GM23248 (cell line): ENCODE measurements around the gene NOTCH2. TPM values are rescaled to one million over a fixed set of nuclear protein-coding genes. Genes with fewer than 3 reads are reported as not detected.
"Not testable (repeated sequence)": the region's sequence is repeated elsewhere in the genome, so short reads cannot be mapped to it uniquely, and the experiment has no call there.

Experiments used
- DNase-seq: peaks from one replicate; pipeline ENCODE4 v3.0.0-alpha.2; 2015
- H2AFZ ChIP-seq: fragments of 200-600 bp; sonication (generic); 2 replicates; pipeline ENCODE4 v1.6.1; 2016; ENCODE audit warnings: antibody characterized with exemption
- H3F3A ChIP-seq: fragments of 200-600 bp; sonication (generic); 2 replicates; pipeline ENCODE4 v1.6.1; 2016; ENCODE audit warnings: mild to moderate bottlenecking, antibody characterized with exemption, mixed run types; ENCODE audit not compliant: insufficient read depth
- H3K27ac ChIP-seq: fragments of 200-600 bp; sonication (generic); 2 replicates; pipeline ENCODE4 v1.5.1; 2016; ENCODE audit warnings: mild to moderate bottlenecking
- H3K27me3 ChIP-seq: fragments of 200-600 bp; sonication (generic); replicated peaks from 2 replicates; pipeline ENCODE4 v1.6.1; 2016; ENCODE audit warnings: mild to moderate bottlenecking; ENCODE audit not compliant: insufficient read depth
- H3K36me3 ChIP-seq: fragments of 200-600 bp; sonication (generic); 2 replicates; pipeline ENCODE4 v1.6.1; 2016; ENCODE audit warnings: low read depth, mild to moderate bottlenecking
- H3K4me1 ChIP-seq: fragments of 200-600 bp; sonication (generic); 2 replicates; pipeline ENCODE4 v1.6.1; 2016; ENCODE audit warnings: mild to moderate bottlenecking; ENCODE audit not compliant: insufficient read depth
- H3K4me2 ChIP-seq: fragments of 200-600 bp; sonication (generic); one replicate; pipeline ENCODE4 v1.6.1; 2016; ENCODE audit warnings: mild to moderate bottlenecking; ENCODE audit not compliant: unreplicated experiment
- H3K4me3 ChIP-seq: fragments of 200-600 bp; sonication (generic); 2 replicates; pipeline ENCODE4 v1.5.1; 2016; ENCODE audit warnings: mild to moderate bottlenecking
- H3K79me2 ChIP-seq: fragments of 200-600 bp; sonication (generic); 2 replicates; pipeline ENCODE4 v1.6.1; 2016; ENCODE audit warnings: mild to moderate bottlenecking; ENCODE audit not compliant: insufficient read depth
- H3K9ac ChIP-seq: fragments of 200-600 bp; sonication (generic); 2 replicates; pipeline ENCODE4 v1.6.1; 2016; ENCODE audit warnings: mild to moderate bottlenecking
- H3K9me2 ChIP-seq: fragments of 200-600 bp; sonication (generic); 2 replicates; pipeline ENCODE4 v1.6.1; 2016; ENCODE audit warnings: mixed run types, mild to moderate bottlenecking, moderate library complexity; ENCODE audit not compliant: insufficient read depth
- H3K9me3 ChIP-seq: fragments of 200-600 bp; sonication (generic); one replicate; pipeline ENCODE4 v1.6.1; 2017; ENCODE audit warnings: low read depth
- H4K20me1 ChIP-seq: fragments of 200-600 bp; sonication (generic); 2 replicates; pipeline ENCODE4 v1.6.0; 2016; ENCODE audit not compliant: insufficient read depth
- EZH2 ChIP-seq: fragments of 200-600 bp; sonication (generic); IDR thresholded peaks from 2 replicates; pipeline ENCODE4 v1.6.1; 2018; ENCODE audit warnings: antibody characterized with exemption, mild to moderate bottlenecking; ENCODE audit not compliant: insufficient read depth, poor library complexity, severe bottlenecking
- EZH2phosphoT487 ChIP-seq: fragments of 200-600 bp; sonication (generic); IDR thresholded peaks from 2 replicates; pipeline ENCODE4 v1.6.1; 2018; ENCODE audit warnings: antibody characterized with exemption, moderate library complexity, mild to moderate bottlenecking, low read depth; ENCODE audit not compliant: insufficient read depth
- WGBS, 2 experiments: methylation state at CpG; one replicate each; pipeline ENCODE4 v1.1.6; 2015 to 2017; ENCODE audit warnings: low lambda C conversion rate in 2 of 2, low coverage in 1 of 2; ENCODE audit errors: missing lambda C conversion rate in 2 of 2; 5-methylcytosine and 5-hydroxymethylcytosine counted together
- in situ Hi-C: fragments of 300-500 bp; cut with MboI; formaldehyde crosslinking; loops from 2 replicates; pipeline ENCODE4 v1.15.0; 2020
- polyA plus RNA-seq: library from polyadenylated mRNA; unstranded; fragments of >200 nt; fragmentation: Nextera tagmentation; extraction: Ambion mirVana; gene quantifications from 2 replicates; pipeline ENCODE4 v1.2.1, GENCODE V29; 2016
- total RNA-seq: library from RNA; depleted of rRNA; stranded (reverse); fragments of >200 nt; shearing (Covaris generic); gene quantifications from 2 replicates; pipeline ENCODE4 v1.2.3, GENCODE V29; 2014

NOTCH2 gene
- total and polyA plus RNA-seq, 2 experiments from 2014 or later: 45.2 to 136 TPM

DNA sequence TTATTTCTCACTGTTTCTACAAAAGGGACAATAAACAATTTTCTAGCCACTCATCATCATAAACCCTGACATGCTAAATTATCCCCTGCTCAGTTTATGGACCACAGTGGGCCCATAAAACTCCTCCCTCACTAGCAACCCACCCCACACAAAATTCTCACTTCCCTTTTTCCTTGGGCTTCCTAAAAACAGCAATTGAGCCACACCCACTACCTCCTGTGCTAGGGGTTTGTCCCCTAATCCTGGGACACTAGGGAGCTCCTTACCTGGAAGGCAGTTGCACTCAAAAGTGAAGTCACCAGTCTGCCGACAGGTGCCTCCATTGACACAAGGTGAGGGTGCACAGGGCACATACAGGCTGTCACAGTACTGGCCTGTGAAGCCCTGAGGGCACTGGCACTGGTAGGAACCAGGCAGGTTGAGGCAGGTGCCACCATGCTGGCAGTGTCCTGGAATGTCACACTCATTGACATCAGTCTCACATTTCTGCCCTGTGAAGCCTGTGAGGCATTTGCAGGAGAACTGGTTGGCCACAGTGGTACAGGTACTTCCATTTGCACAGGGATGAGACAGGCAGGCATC lies 72.6 kb downstream of the NOTCH2 start:
- H3K9ac ChIP-seq, H3K4me2 ChIP-seq, DNase-seq, H2AFZ ChIP-seq, H3K9me3 ChIP-seq, H3F3A ChIP-seq, H3K4me1 ChIP-seq, H3K9me2 ChIP-seq, H3K27ac ChIP-seq, H3K27me3 ChIP-seq, H3K4me3 ChIP-seq, H3K36me3 ChIP-seq, H4K20me1 ChIP-seq, in situ Hi-C loops: not testable (repeated sequence)
- H3K79me2 ChIP-seq: peaks cover 22% of the 10 kb centered on the region
- WGBS, 2 experiments: 82 to 90% methylated on average over 1 of the region's 1 CpG

DNA sequence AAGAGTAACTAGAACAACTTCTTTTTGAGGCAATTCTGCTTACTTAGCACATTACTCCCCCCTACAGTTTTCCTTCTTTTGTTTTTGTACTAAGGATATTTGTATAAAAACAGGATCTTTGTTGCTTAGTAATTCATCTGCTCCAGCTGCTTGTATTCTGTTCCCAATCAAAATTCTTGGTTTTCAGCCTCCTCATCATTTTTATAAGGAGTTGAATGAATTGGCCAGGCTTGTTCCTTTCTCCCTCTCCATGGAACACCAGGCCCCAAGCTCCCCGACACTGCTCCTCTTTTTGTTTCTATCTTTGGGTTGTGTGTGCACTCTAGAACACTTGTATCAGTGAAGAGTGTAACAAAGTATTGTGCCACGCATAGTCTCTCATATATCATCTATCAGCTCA lies 73.5 kb downstream of the NOTCH2 start:
- H3K27me3 ChIP-seq, H3K4me3 ChIP-seq, H3K9ac ChIP-seq, H3K9me2 ChIP-seq, H3F3A ChIP-seq, H4K20me1 ChIP-seq, DNase-seq, H2AFZ ChIP-seq, H3K4me2 ChIP-seq, in situ Hi-C loops, H3K9me3 ChIP-seq, H3K27ac ChIP-seq, H3K4me1 ChIP-seq, H3K36me3 ChIP-seq: not testable (repeated sequence)
- WGBS, 2 experiments: 22% methylated on average over 1 of the region's 2 CpGs; no CpG with 5 or more reads in 1 of the 2 experiments
- peaks cover 16% of the 10 kb centered on the region for H3K79me2 ChIP-seq

DNA sequence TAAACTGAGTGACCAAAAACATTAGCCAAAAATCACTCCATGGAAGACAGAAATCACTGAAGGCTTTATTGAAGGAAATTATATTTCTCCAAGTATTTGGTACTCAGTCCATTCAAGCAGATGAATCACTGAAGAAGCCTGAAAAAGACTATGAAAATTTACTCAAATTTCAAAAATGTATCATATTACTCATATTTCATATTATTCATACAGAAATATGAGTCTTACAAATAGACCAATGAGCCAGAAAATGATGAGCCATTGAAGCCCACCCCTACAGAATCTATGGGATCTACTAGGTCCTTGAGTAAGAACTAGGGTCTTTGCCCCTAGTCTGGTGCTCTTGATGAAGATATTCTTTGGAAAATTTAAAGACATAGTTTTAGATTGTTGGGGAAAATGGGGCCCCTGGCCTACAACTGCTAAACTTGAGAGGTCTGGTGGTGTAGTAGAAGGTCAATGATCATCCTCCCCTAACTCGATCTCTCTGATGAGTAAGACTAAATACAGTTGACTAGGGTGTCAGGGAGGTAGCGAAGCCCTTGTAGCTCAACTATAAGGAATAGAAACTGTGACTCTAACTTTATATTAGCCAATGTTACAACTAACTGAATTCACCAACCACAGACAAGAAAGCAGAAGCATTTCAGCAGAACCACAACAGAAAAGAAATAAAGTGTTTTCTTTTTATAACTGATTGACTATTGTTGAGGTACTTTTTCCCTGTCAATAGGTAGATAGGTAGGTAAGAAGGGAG lies 81.0 kb downstream of the NOTCH2 start:
- Histone ChIP-seq H3K4me1 (peaks cover 52% of the 10 kb centered on the region), H3K9me3 (no peaks in the 10 kb centered on the region), H3F3A (peaks cover 43% of the 10 kb centered on the region), H3K4me3 (no peak overlapping the region), H3K4me2 (no peak overlapping the region), H3K27ac (peak overlapping the region; percentile 35; the same call in 1 of the 2 replicates), H3K79me2 (peaks cover 55% of the 10 kb centered on the region), H2AFZ (no peak overlapping the region), H3K36me3 (peaks cover 4% of the 10 kb centered on the region; the same call in 1 of the 2 replicates), H3K9me2 (no peaks in the 10 kb centered on the region), H3K9ac (no peak overlapping the region), H3K27me3 (no peaks in the 10 kb centered on the region), H4K20me1 (no peaks in the 10 kb centered on the region)
- DNase-seq: no peak
- in situ Hi-C loops: no loop called here
- 96 to 100% methylated on average over 2 of the region's 2 CpGs for WGBS, 2 experiments
- TF ChIP-seq EZH2 (no peak), EZH2phosphoT487 (no peak)

DNA sequence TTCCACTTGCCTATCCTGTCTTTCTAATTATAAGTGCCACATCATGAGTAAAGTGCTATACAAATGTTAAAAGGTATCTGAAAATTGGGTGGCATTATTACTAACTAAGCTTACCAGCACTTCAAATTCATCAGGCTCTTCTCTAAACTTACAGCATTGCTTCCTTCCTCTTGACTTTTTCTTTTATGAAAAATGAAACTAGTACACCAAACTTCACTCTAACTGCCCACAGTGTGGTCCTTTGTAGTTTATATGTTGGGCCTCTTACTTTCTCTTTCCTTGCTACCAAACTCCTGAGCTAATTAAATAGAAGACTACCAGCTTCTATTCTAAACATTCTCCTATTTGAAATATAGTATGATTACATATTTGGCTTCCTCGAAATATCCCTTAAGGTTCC lies 81.8 kb downstream of the NOTCH2 start:
- Histone ChIP-seq H3K4me3 (no peak overlapping the region), H3K27ac (peak overlapping the region; percentile 35)

More for the DNA sequence above, 81.8 kb downstream of the NOTCH2 start:
- Histone ChIP-seq H2AFZ (no peak overlapping the region), H3K79me2 (peaks cover 63% of the 10 kb centered on the region), H3F3A (peaks cover 43% of the 10 kb centered on the region), H4K20me1 (no peaks in the 10 kb centered on the region), H3K4me1 (peaks cover 54% of the 10 kb centered on the region), H3K36me3 (peaks cover 4% of the 10 kb centered on the region; the same call in 1 of the 2 replicates), H3K27me3 (no peaks in the 10 kb centered on the region), H3K9ac (no peak overlapping the region), H3K9me3 (no peaks in the 10 kb centered on the region), H3K4me2 (peak overlapping the region; percentile 36), H3K9me2 (no peaks in the 10 kb centered on the region)
- TF ChIP-seq EZH2phosphoT487: no peak
- no peak for TF ChIP-seq EZH2
- in situ Hi-C loops: no loop called here
- DNase-seq: no peak
- 95 to 100% methylated on average over 1 of the region's 1 CpG for WGBS, 2 experiments
